Measurements from ENCODE around the gene CYP2U1.
"Not testable (repeated sequence)": the region's sequence is repeated elsewhere in the genome, so short reads cannot be mapped to it uniquely, and the experiment has no call there.

Gene CYP2U1

GRCh38 chr4:107922486-107923473 lies 8.6 kb upstream of the CYP2U1 start:
- no peak for DNase-seq

GRCh38 chr4:107925713-107926112 lies 5.6 kb upstream of the CYP2U1 start:
- not testable (repeated sequence) for DNase-seq

GRCh38 chr4:107926875-107927274 lies 4.5 kb upstream of the CYP2U1 start:
- not testable (repeated sequence) for DNase-seq

GRCh38 chr4:107931775-107932321 lies 499 bp downstream of the CYP2U1 start:
- DNase-seq = peak; percentile 15

- DNase-seq = no peak
These were observed 3.9 kb downstream of the CYP2U1 start for GRCh38 chr4:107935246-107935645.

- no peak for DNase-seq
These were observed 5.7 kb downstream of the CYP2U1 start for GRCh38 chr4:107937040-107937439.

- no peak for DNase-seq
These were observed 8.0 kb downstream of the CYP2U1 start for GRCh38 chr4:107939307-107939706.

GRCh38 chr4:107945809-107946208 lies 14.5 kb downstream of the CYP2U1 start:
- DNase-seq = no peak

GRCh38 chr4:107950746-107951540 lies 19.6 kb downstream of the CYP2U1 start:
- DNase-seq = no peak

- no peak for DNase-seq
These were observed 20.2 kb downstream of the CYP2U1 start for GRCh38 chr4:107951551-107951950.

- no peak for DNase-seq
These were observed 24.7 kb downstream of the CYP2U1 start for GRCh38 chr4:107956011-107956410.

GRCh38 chr4:107966903-107967302 lies 35.6 kb downstream of the CYP2U1 start:
- no peak for DNase-seq

GRCh38 chr4:107967519-107967918 lies 36.2 kb downstream of the CYP2U1 start:
- DNase-seq = not testable (repeated sequence)

- not testable (repeated sequence) for DNase-seq
These were observed 36.6 kb downstream of the CYP2U1 start for GRCh38 chr4:107967921-107968320.

- DNase-seq = no peak
These were observed 38.9 kb downstream of the CYP2U1 start for GRCh38 chr4:107970063-107970798.

GRCh38 chr4:107972605-107973004 lies 41.3 kb downstream of the CYP2U1 start:
- DNase-seq = no peak

GRCh38 chr4:107974523-107974922 lies 43.2 kb downstream of the CYP2U1 start:
- DNase-seq = no peak

- no peak for DNase-seq
These were observed 46.1 kb downstream of the CYP2U1 start for GRCh38 chr4:107977482-107977881.

GRCh38 chr4:107977966-107978705 lies 46.8 kb downstream of the CYP2U1 start:
- no peak for DNase-seq

GRCh38 chr4:107978716-107979451 lies 47.5 kb downstream of the CYP2U1 start:
- no peak for DNase-seq

Data from hematopoietic multipotent progenitor cell treated with erythropoietin and hydrocortisone succinate and interleukin-3 and kit ligand, for 4 days (in vitro differentiated cells).